Stromal cell of bone marrow (primary cell): ENCODE measurements around the gene SAXO2.
"Not testable (repeated sequence)": the region's sequence is repeated elsewhere in the genome, so short reads cannot be mapped to it uniquely, and the experiment has no call there.

ENCODE experiments used
- DNase-seq: peaks from one replicate; pipeline ENCODE4 v3.0.0-alpha.2; 2012; ENCODE audit warnings: low read depth

SAXO2 gene

GRCh38 chr15:82333603-82334553 lies 71.3 kb downstream of the SAXO2 start:
- DNase-seq = not testable (repeated sequence)
